ENCODE results near the gene MMP28.

GRCh38 chr17:35778641-35779196 is 16.7 kb downstream of the MMP28 start:
- TF ChIP-seq CTCF (IDR thresholded peaks at IDR 0.05) (no peak), POLR2A (IDR thresholded peaks at IDR 0.05) (no peak)

All from thyroid gland (tissue), 4 donors.